IMR-90 (cell line): ENCODE measurements around the gene FAM199X. TPM values are rescaled to one million over a fixed set of nuclear protein-coding genes. Genes with fewer than 3 reads are reported as not detected.

Experiments used
- ATAC-seq: fragments of 200-7000 bp; cut with Tn5 transposase; 2 replicates; pipeline ENCODE4 v1.9.1; 2020; ENCODE audit warnings: low read depth, mild to moderate bottlenecking, moderate library complexity
- BruUV-seq: library from RNA; stranded (reverse); fragments of 400-500 nt; replicated peaks from 2 replicates; lab custom pipeline; 2021; lab: Mats Ljungman, UMichigan
- CTCF ChIA-PET: fragments of 300-600 bp; formaldehyde crosslinking; extraction: SDS; loops from one replicate; lab custom pipeline; 2021; ENCODE audit warnings: antibody characterized with exemption; lab: Yijun Ruan, JAX
- POLR2A ChIA-PET: fragments of 300-600 bp; sonication (Branson Sonifier 250); formaldehyde crosslinking; loops from one replicate; lab custom pipeline; 2022; ENCODE audit warnings: antibody characterized with exemption; ENCODE audit not compliant: unreplicated experiment; lab: Charles Lee
- DNase-seq: peaks from one replicate; pipeline ENCODE4 v3.0.0; 2013
- H2AFZ ChIP-seq: replicated peaks from 2 replicates; pipeline ENCODE3; 2013; ENCODE audit warnings: low read length, mild to moderate bottlenecking; ENCODE audit not compliant: poor library complexity
- H2AK5ac ChIP-seq: 2 replicates; pipeline ENCODE4 v1.6.1; 2013; ENCODE audit warnings: low read depth, low read length, inconsistent platforms
- H2AK9ac ChIP-seq: replicated peaks from 2 replicates; pipeline ENCODE3; 2013; ENCODE audit warnings: mild to moderate bottlenecking, low read depth, low read length, moderate library complexity; ENCODE audit not compliant: poor library complexity
- H2BK120ac ChIP-seq: 2 replicates; pipeline ENCODE4 v1.6.1; 2013; ENCODE audit warnings: low read depth, low read length, inconsistent platforms
- H2BK15ac ChIP-seq: 3 replicates; pipeline ENCODE4 v1.6.1; 2013; ENCODE audit warnings: low read depth, low read length, inconsistent platforms
- H2BK20ac ChIP-seq: 2 replicates; pipeline ENCODE4 v1.6.1; 2013; ENCODE audit warnings: low read depth, mild to moderate bottlenecking, inconsistent platforms, low read length, moderate library complexity
- H2BK5ac ChIP-seq: 2 replicates; pipeline ENCODE4 v1.6.1; 2013; ENCODE audit warnings: mild to moderate bottlenecking, low read depth, low read length, inconsistent platforms; ENCODE audit not compliant: poor library complexity, severe bottlenecking
- H3K14ac ChIP-seq: replicated peaks from 2 replicates; pipeline ENCODE4 v1.6.1; 2013; ENCODE audit warnings: low read depth, low read length, inconsistent platforms
- H3K18ac ChIP-seq: 2 replicates; pipeline ENCODE4 v1.6.1; 2013; ENCODE audit warnings: low read depth, low read length, control low read depth
- H3K23ac ChIP-seq: 2 replicates; pipeline ENCODE4 v1.6.1; 2013; ENCODE audit warnings: low read depth, low read length, inconsistent platforms
- H3K27ac ChIP-seq: 2 replicates; pipeline ENCODE4 v1.5.1; 2013; ENCODE audit warnings: mild to moderate bottlenecking, control low read depth, low read length; ENCODE audit not compliant: insufficient read depth
- H3K27me3 ChIP-seq: 2 replicates; pipeline ENCODE4 v1.6.1; 2013; ENCODE audit warnings: low read length; ENCODE audit not compliant: control insufficient read depth, insufficient read depth
- H3K36me3 ChIP-seq: 2 replicates; pipeline ENCODE4 v1.6.1; 2013; ENCODE audit warnings: low read length, mixed read lengths; ENCODE audit not compliant: control insufficient read depth, insufficient read depth
- H3K4ac ChIP-seq: 2 replicates; pipeline ENCODE4 v1.6.1; 2013; ENCODE audit warnings: low read depth, low read length, inconsistent platforms
- H3K4me1 ChIP-seq: 2 replicates; pipeline ENCODE4 v1.6.1; 2013; ENCODE audit warnings: low read length, mixed read lengths; ENCODE audit not compliant: control insufficient read depth, insufficient read depth
- H3K4me2 ChIP-seq: 2 replicates; pipeline ENCODE4 v1.6.1; 2013; ENCODE audit warnings: low read depth, mild to moderate bottlenecking, control low read depth, low read length, moderate library complexity
- H3K4me3 ChIP-seq: 2 replicates; pipeline ENCODE4 v1.5.1; 2013; ENCODE audit warnings: low read depth, mild to moderate bottlenecking, control low read depth, low read length, moderate library complexity; ENCODE audit not compliant: insufficient read depth
- H3K56ac ChIP-seq: 2 replicates; pipeline ENCODE4 v1.6.1; 2013; ENCODE audit warnings: low read length, inconsistent platforms; ENCODE audit not compliant: insufficient read depth; ENCODE audit errors: extremely low read depth
- H3K79me1 ChIP-seq, 2 experiments: 2 replicates each; pipeline ENCODE4 v1.6.1; 2013; ENCODE audit warnings: low read length in 2 of 2, inconsistent platforms in 1 of 2, low read depth in 1 of 2
- H3K9ac ChIP-seq: 2 replicates; pipeline ENCODE4 v1.6.1; 2013; ENCODE audit warnings: low read depth, low read length, control low read depth
- H3K9me1 ChIP-seq: 2 replicates; pipeline ENCODE4 v1.6.1; 2013; ENCODE audit warnings: low read length, inconsistent platforms; ENCODE audit not compliant: insufficient read depth
- H3K9me3 ChIP-seq: 2 replicates; pipeline ENCODE4 v1.6.1; 2013; ENCODE audit warnings: low read length; ENCODE audit not compliant: control insufficient read depth, insufficient read depth
- H4K20me1 ChIP-seq: 2 replicates; pipeline ENCODE4 v1.6.1; 2013; ENCODE audit warnings: low read length, inconsistent platforms; ENCODE audit not compliant: insufficient read depth
- H4K5ac ChIP-seq: 2 replicates; pipeline ENCODE4 v1.6.1; 2013; ENCODE audit warnings: mild to moderate bottlenecking, low read depth, low read length, control low read depth
- H4K8ac ChIP-seq, 2 experiments: 2 replicates each; pipeline ENCODE4 v1.6.1; 2013; ENCODE audit warnings: low read depth in 2 of 2, low read length in 2 of 2, control low read depth in 1 of 2, inconsistent platforms in 1 of 2
- H4K91ac ChIP-seq: 2 replicates; pipeline ENCODE4 v1.6.1; 2013; ENCODE audit warnings: low read depth, low read length, inconsistent platforms; ENCODE audit not compliant: insufficient read depth
- CHD1 ChIP-seq: IDR thresholded peaks from 2 replicates; pipeline ENCODE4 v1.6.1; 2012; ENCODE audit warnings: low read depth, low read length, improper control_type of control experiment
- CTCF ChIP-seq: conservative IDR thresholded peaks from 2 replicates; pipeline ENCODE4 v1.5.1; 2012; ENCODE audit warnings: mild to moderate bottlenecking, low read depth, low read length, improper control_type of control experiment
- RCOR1 ChIP-seq: IDR thresholded peaks from 2 replicates; pipeline ENCODE4 v1.6.1; 2012; ENCODE audit warnings: mild to moderate bottlenecking, low read length, improper control_type of control experiment; ENCODE audit not compliant: insufficient replicate concordance
- WGBS, 2 experiments: methylation state at CpG; one replicate each; pipeline versions ENCODE4 v1.1.5 to v1.1.7; 2013; ENCODE audit warnings: missing lambda C conversion rate in 2 of 2; ENCODE audit not compliant: insufficient read length in 1 of 2; ENCODE audit errors: extremely low coverage in 2 of 2; 5-methylcytosine and 5-hydroxymethylcytosine counted together
- dilution Hi-C: fragments of 300-500 bp; cut with HindIII; formaldehyde crosslinking; loops from one replicate; pipeline ENCODE4 v1.14.3; 2018; ENCODE audit warnings: low sequenced_read_pairs; ENCODE audit not compliant: unreplicated experiment
- in situ Hi-C: fragments of 300-500 bp; cut with MboI; formaldehyde crosslinking; loops from 3 replicates; pipeline ENCODE4 v1.14.3; 2019; ENCODE audit warnings: low sequenced_read_pairs, inconsistent platforms, mixed read lengths
- intact Hi-C: fragments of 100-400 bp; cut with micrococcal nuclease; formaldehyde crosslinking; loops from 2 replicates; pipeline ENCODE4 v1.10.0; 2022
- polyA plus RNA-seq, 3 experiments: library from polyadenylated mRNA; depleted of rRNA; stranded (reverse); fragments of >200 nt; gene quantifications; 2 replicates each; pipeline ENCODE4 v1.2.3, GENCODE V29; 2012; ENCODE audit warnings: low replicate concordance in 1 of 3
- total RNA-seq: library from RNA; depleted of rRNA; stranded (reverse); fragments of >200 nt; gene quantifications from 2 replicates; pipeline ENCODE4 v1.2.3, GENCODE V29; 2012

Gene FAM199X
- total and polyA plus RNA-seq, 2 of the 4 experiments (the other 2 are of a cell fraction), result 4.0 to 13.8 TPM

- Histone ChIP-seq H3K27me3 (peaks cover 3% of the 10 kb centered on the region), H2BK20ac (no peak overlapping the region), H2BK15ac (no peak overlapping the region), H3K18ac (no peak overlapping the region), H3K4me1 (no peaks in the 10 kb centered on the region), H3K4me2 (no peak overlapping the region), H2AFZ (no peak overlapping the region), H3K79me1 (peaks cover 3 to 5% of the 10 kb centered on the region in 2 experiments; a peak in 1 of 4 replicates), H3K9me3 (no peaks in the 10 kb centered on the region; the same call in 1 of the 2 replicates), H2BK5ac (no peak overlapping the region), H4K91ac (no peak overlapping the region), H3K4ac (no peak overlapping the region), H2BK120ac (no peak overlapping the region), H3K23ac (no peak overlapping the region), H3K4me3 (no peak overlapping the region), H3K9me1 (no peaks in the 10 kb centered on the region), H3K36me3 (peaks cover 4% of the 10 kb centered on the region; the same call in 1 of the 2 replicates), H3K14ac (no peak overlapping the region), H4K20me1 (peaks cover 6% of the 10 kb centered on the region), H2AK5ac (no peak overlapping the region), H4K5ac (no peak overlapping the region), H4K8ac (no peak overlapping the region), H2AK9ac (no peak overlapping the region), H3K9ac (no peak overlapping the region), H3K27ac (no peak overlapping the region), H3K56ac (no peak overlapping the region)
- intact Hi-C loops, result no loop called here
- DNase-seq (no peak), ATAC-seq (no peak)
- CTCF ChIA-PET, result interaction anchor here (1.1 kb wide), 1 partner anchor 22 kb away, joined by 4 read pairs; no protein-coding TSS in a partner anchor
- BruUV-seq, result no TSS peak
- in situ Hi-C loops, result no loop called here
- no peak for TF ChIP-seq CHD1
- no peak for TF ChIP-seq RCOR1
- no peak for TF ChIP-seq CTCF
- POLR2A ChIA-PET, result interaction anchor here (0.6 kb wide), 1 partner anchor 9 kb away, joined by 3 read pairs; no protein-coding TSS in a partner anchor
- dilution Hi-C loops, result no loop called here
- no CpG with 5 or more reads among the region's 6 CpGs for WGBS, 2 experiments
These were observed 7.6 kb downstream of the FAM199X start for GRCh38 chrX:104173841-104174240.
